Forelimb muscle (tissue), 1 donor: ENCODE data around the gene HNRNPC. TPM values are rescaled to one million over a fixed set of nuclear protein-coding genes. Genes with fewer than 3 reads are reported as not detected.
A peak's percentile ranks its signal among the peaks of the same experiment; 100 is the strongest.
"Not testable (repeated sequence)": the region's sequence is repeated elsewhere in the genome, so short reads cannot be mapped to it uniquely, and the experiment has no call there.

Experiments used
- DNase-seq: peaks from one replicate; pipeline ENCODE4 v3.0.0-alpha.2; 2013; ENCODE audit warnings: low read depth
- polyA plus RNA-seq: library from polyadenylated mRNA; unstranded; fragments of 120-200 nt; gene quantifications from one replicate; pipeline ENCODE4 v1.2.1, GENCODE V29; 2013; ENCODE audit not compliant: insufficient read length

HNRNPC gene
- polyA plus RNA-seq = 401 TPM

GRCh38 chr14:21269252-21270046, at the start of gene HNRNPC:
Gene HNRNPC, minus strand, starts transcription at chr14:21269442. Its CDS starts 35,249 bp downstream, at chr14:21234193.
- peak; percentile 100 for DNase-seq

- DNase-seq = no peak
Measured at GRCh38 chr14:21317398-21317797, 48.2 kb upstream of the HNRNPC start.

GRCh38 chr14:21313512-21313911, 44.3 kb upstream of the HNRNPC start:
- DNase-seq = no peak

GRCh38 chr14:21311614-21312013, 42.4 kb upstream of the HNRNPC start:
- no peak for DNase-seq

- no peak for DNase-seq
Measured at GRCh38 chr14:21309956-21310355, 40.7 kb upstream of the HNRNPC start.

- no peak for DNase-seq
Measured at GRCh38 chr14:21309238-21309636, 40.0 kb upstream of the HNRNPC start.

GRCh38 chr14:21308479-21309237, 39.4 kb upstream of the HNRNPC start:
- peak; percentile 17 for DNase-seq

- no peak for DNase-seq
Measured at GRCh38 chr14:21308132-21308478, 38.9 kb upstream of the HNRNPC start.

GRCh38 chr14:21307637-21308036, 38.4 kb upstream of the HNRNPC start:
- DNase-seq = no peak

- not testable (repeated sequence) for DNase-seq
Measured at GRCh38 chr14:21302836-21303140, 33.5 kb upstream of the HNRNPC start.

- no peak for DNase-seq
Measured at GRCh38 chr14:21302013-21302835, 33.0 kb upstream of the HNRNPC start.

GRCh38 chr14:21300892-21301291, 31.6 kb upstream of the HNRNPC start:
- no peak for DNase-seq

GRCh38 chr14:21299562-21300130, 30.4 kb upstream of the HNRNPC start:
- no peak for DNase-seq

- no peak for DNase-seq
Measured at GRCh38 chr14:21298358-21298757, 29.1 kb upstream of the HNRNPC start.

GRCh38 chr14:21294026-21294425, 24.8 kb upstream of the HNRNPC start:
- not testable (repeated sequence) for DNase-seq

- no peak for DNase-seq
Measured at GRCh38 chr14:21287168-21287567, 17.9 kb upstream of the HNRNPC start.

GRCh38 chr14:21286516-21286915, 17.3 kb upstream of the HNRNPC start:
- DNase-seq = not testable (repeated sequence)

GRCh38 chr14:21281917-21282316, 12.7 kb upstream of the HNRNPC start:
- DNase-seq = not testable (repeated sequence)

- no peak for DNase-seq
Measured at GRCh38 chr14:21279783-21280182, 10.5 kb upstream of the HNRNPC start, which contains the start of gene RPGRIP1. Gene RPGRIP1, plus strand, starts transcription at chr14:21280083. Its CDS starts 7,894 bp downstream, at chr14:21287977.

GRCh38 chr14:21278632-21279031, 9.4 kb upstream of the HNRNPC start:
- DNase-seq = no peak

GRCh38 chr14:21275261-21275858, 6.1 kb upstream of the HNRNPC start:
- no peak for DNase-seq
